NCI-H345 treated with DMSO at 0.1 percent for 48 hours (cell line): ENCODE data around the gene CLEC16A.

Experiments used
- DNase-seq: peaks from one replicate; lab custom pipeline; 2025; ENCODE audit not compliant: unreplicated experiment; lab: John Stamatoyannopoulos, UW

The CLEC16A gene, protein sequence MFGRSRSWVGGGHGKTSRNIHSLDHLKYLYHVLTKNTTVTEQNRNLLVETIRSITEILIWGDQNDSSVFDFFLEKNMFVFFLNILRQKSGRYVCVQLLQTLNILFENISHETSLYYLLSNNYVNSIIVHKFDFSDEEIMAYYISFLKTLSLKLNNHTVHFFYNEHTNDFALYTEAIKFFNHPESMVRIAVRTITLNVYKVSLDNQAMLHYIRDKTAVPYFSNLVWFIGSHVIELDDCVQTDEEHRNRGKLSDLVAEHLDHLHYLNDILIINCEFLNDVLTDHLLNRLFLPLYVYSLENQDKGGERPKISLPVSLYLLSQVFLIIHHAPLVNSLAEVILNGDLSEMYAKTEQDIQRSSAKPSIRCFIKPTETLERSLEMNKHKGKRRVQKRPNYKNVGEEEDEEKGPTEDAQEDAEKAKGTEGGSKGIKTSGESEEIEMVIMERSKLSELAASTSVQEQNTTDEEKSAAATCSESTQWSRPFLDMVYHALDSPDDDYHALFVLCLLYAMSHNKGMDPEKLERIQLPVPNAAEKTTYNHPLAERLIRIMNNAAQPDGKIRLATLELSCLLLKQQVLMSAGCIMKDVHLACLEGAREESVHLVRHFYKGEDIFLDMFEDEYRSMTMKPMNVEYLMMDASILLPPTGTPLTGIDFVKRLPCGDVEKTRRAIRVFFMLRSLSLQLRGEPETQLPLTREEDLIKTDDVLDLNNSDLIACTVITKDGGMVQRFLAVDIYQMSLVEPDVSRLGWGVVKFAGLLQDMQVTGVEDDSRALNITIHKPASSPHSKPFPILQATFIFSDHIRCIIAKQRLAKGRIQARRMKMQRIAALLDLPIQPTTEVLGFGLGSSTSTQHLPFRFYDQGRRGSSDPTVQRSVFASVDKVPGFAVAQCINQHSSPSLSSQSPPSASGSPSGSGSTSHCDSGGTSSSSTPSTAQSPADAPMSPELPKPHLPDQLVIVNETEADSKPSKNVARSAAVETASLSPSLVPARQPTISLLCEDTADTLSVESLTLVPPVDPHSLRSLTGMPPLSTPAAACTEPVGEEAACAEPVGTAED

DNA sequence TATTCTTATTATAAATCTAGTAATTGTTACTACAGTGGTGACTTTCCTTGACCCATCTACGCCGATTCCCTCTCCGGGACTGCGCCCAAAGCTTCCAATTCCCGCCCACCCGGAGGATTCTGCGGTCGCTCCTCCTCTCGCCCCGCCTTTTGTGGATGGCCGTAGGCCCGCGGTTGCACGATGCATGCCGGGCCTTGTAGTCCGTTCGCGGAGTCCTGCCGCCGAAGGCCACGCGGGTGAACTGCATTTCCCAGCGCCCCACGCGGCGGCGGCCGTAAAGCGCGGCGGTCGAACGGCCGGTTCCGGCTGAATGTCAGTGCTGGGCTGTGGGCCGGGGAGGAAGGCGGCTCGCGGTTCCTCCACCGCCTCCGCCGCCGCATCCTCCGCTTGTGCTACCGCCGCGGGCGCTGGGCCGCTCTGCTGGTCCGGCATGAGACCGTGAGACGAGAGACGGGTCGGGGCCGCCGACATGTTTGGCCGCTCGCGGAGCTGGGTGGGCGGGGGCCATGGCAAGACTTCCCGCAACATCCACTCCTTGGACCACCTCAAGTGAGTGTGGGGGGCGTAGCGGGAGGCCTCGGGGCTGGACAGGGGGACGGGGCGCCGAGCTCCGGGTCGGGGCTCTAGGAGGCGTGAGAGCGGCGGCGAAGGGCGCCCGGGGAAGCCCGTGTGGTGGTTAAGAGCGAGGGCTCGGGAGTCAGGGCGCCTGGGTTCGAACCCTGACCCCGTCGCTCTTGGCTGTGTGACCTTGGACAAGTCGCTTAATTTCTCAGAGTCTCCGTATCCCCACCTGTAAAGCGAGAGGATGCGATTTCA is at the start of gene CLEC16A:
Gene CLEC16A (plus strand): TSS at position 316 of the 816 bp plus-strand sequence. CDS start 154 bp downstream, at position 470.
- DNase-seq = peak; percentile 92

DNA sequence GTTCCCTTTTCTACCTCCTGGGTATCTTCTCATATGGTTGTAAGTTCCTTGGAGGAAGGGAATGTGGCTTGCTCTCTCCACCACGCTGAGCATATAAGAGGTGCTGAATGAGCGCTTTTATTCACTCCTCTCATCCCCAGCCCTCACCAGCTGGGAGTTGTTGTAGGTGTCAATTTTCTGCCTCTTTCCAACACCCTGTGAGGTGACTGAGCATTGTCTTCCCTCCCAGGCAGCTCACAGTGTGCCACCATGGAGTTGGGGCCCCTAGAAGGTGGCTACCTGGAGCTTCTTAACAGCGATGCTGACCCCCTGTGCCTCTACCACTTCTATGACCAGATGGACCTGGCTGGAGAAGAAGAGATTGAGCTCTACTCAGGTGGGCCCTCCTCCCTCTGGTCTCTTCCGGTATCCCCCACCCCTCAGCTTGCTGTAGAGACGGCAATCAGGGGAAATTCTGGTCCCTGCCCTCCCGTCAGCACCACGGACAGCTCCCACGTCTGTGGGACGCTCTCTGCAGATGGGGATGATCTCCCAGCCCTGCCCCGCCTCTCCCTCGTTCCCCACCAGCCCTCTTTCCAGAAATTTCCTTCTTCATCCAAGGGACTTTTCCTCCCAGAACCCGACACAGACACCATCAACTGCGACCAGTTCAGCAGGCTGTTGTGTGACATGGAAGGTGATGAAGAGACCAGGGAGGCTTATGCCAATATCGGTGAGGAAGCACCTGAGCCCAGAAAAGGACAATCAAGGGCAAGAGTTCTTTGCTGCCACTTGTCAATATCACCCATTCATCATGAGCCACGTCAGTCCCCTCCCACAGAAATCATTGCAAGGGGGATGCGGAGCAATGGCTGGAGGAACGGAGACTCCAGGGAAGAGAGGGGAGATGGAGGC is 49.1 kb upstream of the CLEC16A start:
- no peak for DNase-seq

DNA sequence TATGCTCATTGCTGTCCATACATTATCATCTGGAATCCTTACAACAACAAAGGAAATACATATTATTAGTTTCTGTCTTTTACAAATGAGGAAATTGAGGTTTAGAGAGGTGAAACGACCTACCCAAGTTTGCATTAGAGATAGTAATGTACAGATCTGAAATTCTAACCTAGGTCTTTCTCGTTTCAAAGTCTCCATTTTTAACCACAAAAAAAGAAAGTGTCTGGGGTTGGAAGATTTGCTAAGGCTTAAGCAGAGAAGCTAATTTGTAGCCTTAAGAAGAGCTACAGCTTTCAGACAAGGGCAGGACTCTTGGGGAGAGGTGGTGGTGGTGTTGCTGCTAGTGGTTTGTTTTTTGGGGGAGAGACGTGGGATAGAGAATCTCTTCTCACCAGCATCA is 48.2 kb upstream of the CLEC16A start:
- DNase-seq = no peak

DNA sequence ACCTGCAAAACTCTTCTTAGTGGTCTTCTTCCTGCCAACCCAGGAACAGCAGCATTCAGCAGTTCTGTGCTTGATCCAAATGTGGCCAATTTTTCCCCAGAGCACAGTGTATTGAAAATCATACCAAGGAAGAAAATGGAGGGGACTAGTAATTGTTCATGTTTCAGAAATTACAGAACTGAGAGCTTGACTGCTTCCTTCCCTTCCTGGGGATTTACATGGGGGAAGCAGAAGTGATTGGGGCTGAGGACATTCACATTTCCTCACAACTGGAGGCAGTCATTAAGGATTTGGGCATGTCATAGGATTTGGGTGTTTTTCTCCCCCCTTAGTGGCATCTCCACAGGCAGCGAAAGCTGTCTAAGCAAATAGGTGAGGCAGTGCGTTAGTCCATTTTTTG is 47.6 kb upstream of the CLEC16A start:
- DNase-seq = no peak

DNA sequence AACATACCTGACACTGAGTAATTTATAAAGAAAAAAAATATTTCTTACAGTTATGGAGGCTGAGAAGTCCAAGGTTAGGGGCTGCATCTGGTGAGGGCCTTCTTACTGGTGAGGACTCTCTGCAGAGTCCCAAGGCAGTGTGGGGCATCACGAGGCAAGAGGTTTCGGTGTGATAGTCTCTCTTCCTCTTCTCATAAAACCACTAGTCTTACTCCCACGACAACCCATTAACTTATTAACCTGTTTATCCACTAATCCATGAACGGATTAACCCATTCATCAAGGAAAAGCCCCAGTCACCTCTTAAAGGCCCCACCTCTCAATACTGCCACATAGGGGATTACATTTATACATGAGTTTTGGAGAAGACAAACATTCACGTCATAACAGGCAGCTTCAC is 47.2 kb upstream of the CLEC16A start:
- DNase-seq = no peak

DNA sequence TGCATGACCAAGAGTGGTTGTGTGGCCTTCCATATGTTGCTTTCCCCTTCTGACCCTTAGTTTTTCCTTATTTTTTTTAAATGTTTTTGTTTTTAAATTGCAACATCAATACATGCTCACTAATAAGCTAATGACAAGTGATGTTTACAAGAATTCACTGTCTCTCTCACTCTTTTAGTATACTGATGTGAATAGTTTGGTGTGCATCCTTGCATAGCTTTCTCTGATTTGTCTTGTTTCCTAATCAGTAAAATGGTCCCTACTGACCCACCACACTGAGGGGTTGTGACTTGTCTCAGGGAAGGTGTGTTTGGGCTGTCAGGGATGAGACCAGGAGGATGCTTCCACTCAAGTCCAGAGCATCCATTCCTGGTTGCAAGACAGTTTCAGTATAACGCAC is 41.4 kb upstream of the CLEC16A start:
- DNase-seq = no peak

DNA sequence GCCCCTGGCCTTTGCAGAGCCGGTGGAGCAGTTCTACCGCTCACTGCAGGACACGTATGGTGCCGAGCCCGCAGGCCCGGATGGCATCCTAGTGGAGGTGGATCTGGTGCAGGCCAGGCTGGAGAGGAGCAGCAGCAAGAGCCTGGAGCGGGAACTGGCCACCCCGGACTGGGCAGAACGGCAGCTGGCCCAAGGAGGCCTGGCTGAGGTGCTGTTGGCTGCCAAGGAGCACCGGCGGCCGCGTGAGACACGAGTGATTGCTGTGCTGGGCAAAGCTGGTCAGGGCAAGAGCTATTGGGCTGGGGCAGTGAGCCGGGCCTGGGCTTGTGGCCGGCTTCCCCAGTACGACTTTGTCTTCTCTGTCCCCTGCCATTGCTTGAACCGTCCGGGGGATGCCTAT is 37.9 kb upstream of the CLEC16A start:
- no peak for DNase-seq

DNA sequence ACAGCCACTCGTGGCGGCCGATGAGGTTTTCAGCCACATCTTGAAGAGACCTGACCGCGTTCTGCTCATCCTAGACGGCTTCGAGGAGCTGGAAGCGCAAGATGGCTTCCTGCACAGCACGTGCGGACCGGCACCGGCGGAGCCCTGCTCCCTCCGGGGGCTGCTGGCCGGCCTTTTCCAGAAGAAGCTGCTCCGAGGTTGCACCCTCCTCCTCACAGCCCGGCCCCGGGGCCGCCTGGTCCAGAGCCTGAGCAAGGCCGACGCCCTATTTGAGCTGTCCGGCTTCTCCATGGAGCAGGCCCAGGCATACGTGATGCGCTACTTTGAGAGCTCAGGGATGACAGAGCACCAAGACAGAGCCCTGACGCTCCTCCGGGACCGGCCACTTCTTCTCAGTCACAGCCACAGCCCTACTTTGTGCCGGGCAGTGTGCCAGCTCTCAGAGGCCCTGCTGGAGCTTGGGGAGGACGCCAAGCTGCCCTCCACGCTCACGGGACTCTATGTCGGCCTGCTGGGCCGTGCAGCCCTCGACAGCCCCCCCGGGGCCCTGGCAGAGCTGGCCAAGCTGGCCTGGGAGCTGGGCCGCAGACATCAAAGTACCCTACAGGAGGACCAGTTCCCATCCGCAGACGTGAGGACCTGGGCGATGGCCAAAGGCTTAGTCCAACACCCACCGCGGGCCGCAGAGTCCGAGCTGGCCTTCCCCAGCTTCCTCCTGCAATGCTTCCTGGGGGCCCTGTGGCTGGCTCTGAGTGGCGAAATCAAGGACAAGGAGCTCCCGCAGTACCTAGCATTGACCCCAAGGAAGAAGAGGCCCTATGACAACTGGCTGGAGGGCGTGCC is 37.2 kb upstream of the CLEC16A start:
- DNase-seq = no peak

DNA sequence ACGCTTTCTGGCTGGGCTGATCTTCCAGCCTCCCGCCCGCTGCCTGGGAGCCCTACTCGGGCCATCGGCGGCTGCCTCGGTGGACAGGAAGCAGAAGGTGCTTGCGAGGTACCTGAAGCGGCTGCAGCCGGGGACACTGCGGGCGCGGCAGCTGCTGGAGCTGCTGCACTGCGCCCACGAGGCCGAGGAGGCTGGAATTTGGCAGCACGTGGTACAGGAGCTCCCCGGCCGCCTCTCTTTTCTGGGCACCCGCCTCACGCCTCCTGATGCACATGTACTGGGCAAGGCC is 36.7 kb upstream of the CLEC16A start:
- no peak for DNase-seq

DNA sequence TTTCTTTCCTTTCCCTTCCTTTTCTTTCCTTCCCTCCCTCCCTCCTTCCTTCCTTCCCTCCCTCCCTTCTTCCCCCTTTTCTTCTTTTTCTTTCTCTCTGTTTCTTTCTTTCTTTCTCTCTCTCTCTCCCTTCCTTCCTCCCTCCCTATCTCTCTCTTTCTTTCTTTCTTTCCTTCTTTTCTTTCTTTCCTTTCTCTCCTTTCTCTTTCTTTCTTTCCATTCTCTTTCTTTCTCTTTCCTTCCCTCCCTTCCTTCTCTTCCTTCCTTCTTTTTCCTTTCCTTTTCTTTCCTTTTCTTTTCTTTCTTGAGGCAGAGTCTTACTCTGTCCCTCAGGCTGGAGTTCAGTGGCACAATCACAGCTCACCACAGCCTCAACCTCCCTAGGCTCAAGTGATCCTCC is 33.1 kb upstream of the CLEC16A start:
- no peak for DNase-seq

DNA sequence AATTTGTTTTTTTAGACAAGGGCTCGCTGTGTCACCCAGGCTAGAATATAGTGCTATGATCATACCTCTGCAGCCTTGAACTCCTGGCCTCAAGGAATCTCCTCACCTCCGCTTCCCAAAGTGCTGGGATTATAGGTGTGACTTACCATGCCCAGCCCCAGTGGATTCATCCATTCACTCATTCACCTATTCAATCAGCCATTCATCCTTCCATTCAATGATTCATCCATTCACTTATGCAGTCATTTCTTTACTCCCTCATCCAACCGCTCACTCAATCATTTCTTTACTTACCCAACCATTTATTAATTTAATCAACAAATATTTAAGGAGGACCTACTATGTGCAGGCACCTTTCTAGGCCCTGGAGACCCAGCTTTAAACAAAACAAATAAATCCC is 27.8 kb upstream of the CLEC16A start:
- no peak for DNase-seq

DNA sequence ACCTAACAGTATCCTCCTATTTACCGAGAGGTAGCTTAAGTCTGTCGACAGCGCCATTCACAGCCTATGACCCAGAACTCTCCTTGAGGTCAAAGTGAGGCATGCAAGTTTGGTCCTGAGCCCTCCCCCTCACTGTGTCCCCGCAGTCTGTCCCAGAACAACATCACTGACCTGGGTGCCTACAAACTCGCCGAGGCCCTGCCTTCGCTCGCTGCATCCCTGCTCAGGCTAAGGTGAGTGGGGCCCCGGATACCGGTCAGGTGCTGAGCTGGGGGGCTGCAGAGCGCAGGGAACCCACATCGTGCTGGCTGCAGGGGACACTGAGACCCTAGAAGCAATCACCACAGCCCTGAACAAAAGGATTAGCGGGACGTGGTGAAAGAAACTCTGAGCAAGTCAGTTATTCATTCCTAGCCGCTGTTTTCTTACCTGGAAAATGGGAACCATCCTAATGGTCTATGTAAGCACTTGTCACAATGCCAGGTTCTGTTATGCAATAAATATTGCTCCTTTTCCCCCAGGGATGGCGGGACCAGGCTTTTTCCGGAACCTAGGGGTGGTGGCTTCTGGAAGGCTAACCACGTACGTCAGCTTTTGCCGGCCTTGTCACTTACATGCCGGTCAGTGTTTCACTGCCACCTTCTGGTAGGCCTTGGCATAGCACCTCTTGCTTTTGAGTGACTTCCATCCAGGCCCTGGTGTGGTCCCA is 25.9 kb upstream of the CLEC16A start:
- peak; percentile 57 for DNase-seq

DNA sequence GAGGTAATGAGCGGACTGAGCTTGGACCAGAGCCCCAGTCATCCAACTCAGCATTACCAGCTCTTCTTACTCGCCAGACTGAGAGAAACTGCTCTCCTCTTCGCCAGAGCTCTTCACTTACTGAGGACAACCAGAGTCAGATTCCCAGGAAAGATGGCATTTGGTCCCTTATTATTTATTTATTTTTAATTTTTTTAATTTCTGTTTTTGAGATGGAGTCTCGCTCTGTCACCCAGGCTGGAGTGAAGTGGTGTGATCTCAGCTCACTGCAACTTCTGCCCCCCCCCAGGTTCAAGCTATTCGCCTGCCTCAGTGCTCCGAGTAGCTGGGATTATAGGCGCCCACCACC is 25.4 kb upstream of the CLEC16A start:
- no peak for DNase-seq

DNA sequence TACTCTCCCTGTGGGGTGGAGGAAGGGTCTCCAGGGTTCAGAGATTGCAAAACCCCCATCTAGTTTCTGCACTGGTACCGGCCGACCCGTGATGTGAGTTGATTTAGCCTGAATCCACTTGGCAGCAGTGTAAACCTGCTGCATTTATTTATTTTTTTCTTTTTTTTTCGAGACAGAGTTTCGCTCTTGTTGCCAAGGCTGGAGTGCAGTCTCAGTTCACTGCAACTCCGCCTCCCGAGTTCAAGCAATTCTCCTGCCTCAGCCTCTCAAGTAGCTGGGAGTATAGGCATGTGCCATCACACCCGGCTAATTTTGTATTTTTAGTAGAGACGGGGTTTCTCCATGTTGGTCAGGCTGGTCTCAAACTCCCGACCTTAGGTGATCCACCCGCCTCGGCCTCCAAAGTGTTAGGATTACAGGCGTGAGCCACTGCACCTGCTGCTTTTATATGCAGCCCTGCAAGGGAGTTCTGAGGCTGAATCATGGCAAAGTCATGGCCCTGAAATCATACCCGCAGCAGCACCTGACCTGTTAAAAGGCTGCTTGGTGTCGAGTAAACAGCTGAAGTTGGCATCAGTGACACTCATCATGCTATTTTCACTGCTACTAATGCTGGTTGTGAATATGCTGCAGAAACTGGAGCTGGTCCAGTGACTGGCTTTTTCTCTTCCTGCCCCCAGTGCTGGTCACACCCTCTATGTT is 23.5 kb upstream of the CLEC16A start:
- DNase-seq = no peak

DNA sequence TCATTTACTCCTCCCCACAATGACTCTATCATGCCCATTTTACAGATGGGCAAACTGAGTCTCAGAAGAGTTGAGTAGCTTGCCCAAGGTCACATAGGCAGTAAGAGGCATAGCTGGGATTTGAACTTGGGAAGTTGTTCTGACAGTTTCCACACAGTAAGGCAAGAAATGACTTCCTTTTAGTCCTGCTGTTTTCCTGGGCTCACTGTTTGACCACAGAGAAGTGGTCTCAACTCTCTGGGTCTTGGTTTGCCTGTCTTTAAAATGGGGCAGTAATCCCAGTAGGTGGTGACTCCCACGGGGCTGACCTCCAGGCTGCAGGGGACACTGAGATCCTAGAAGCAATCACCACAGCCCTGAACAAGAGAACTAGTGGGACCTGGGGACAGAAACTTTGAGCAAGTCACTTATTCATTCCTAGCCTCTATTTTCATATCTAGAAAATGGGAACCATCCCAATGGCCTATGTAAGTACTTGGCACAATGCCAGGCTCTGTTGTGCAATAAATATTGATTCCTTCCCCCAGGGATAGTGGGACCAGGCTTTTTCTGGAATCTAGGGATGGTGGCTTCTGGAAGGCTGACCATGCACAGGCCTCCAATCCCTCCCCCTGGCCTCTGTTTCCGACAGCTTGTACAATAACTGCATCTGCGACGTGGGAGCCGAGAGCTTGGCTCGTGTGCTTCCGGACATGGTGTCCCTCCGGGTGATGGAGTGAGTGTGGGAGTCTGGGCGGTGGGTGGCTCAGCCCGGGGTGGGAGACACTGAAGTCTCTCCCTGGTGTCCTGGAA is 22.6 kb upstream of the CLEC16A start:
- DNase-seq = no peak

DNA sequence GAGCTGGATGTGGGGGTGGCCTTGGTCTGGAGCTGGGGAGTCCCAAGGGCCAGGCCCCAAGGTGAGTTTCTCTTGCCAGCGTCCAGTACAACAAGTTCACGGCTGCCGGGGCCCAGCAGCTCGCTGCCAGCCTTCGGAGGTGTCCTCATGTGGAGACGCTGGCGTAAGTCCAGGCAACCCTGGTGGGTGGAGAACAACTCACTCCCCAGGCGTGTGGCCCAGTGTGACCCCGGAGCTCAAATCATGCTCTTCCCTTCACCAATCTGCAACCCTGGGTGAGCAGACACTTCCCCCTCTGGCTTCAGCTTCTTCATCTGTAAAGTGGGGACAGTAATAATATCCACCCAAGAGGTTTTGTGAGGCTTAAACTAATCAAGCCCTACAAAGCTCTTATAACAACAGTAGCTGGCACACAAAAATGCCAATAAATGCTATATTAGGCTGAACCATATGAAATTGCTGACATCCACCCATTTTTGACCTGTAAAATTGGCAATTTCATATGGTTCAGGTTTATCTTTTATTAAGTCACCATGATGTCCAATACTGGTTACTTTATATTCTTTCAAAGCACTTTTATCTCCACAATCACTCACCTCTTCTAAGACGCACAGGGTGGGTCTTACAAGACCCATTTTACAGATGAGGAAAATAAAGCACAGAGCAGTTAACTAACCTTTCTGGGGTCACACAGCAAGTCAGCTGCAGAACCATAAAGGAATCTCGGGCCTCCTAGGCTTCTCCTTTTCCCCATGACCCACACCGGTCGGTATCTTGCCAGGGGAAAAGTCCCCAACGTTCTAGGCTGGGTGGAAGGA is 21.8 kb upstream of the CLEC16A start:
- no peak for DNase-seq
